Vagina (tissue), 2 donors: Measurements from ENCODE around the gene SLC12A9.

ENCODE experiments used
- CTCF ChIP-seq, 3 experiments: fragments of 450-650 bp in 2 of 3; fragments of 200-600 bp in 1 of 3; sonication (generic) in 1 of 3; IDR thresholded peaks; one replicate each; pipeline ENCODE4 v1.5.1; 2017 to 2019; ENCODE audit warnings: antibody characterized with exemption in 3 of 3, mild to moderate bottlenecking in 2 of 3, moderate library complexity in 2 of 3
- POLR2A ChIP-seq, 2 donors: fragments of 450-650 bp; IDR thresholded peaks; one replicate each; pipeline ENCODE4 v1.6.1; 2017; ENCODE audit warnings: antibody characterized with exemption in 2 of 2, mild to moderate bottlenecking in 2 of 2, moderate library complexity in 2 of 2

GRCh38 chr7:100886142-100886935, 33.8 kb downstream of the SLC12A9 start:
- TF ChIP-seq CTCF (IDR thresholded peaks at IDR 0.05) = no peak
- no peak for TF ChIP-seq POLR2A (IDR thresholded peaks at IDR 0.05)
